Kidney capillary endothelial cell (primary cell): ENCODE results near the gene ERO1B.

Experiments
- DNase-seq: peaks from one replicate; pipeline ENCODE4 v3.0.0-alpha.2; 2018; ENCODE audit warnings: low spot score

The ERO1B gene

GRCh38 chr1:236253918-236254637 is 27.7 kb downstream of the ERO1B start:
- no peak for DNase-seq

- DNase-seq = no peak
Observed at GRCh38 chr1:236253119-236253518, 28.6 kb downstream of the ERO1B start.

GRCh38 chr1:236251587-236251986 is 30.2 kb downstream of the ERO1B start:
- no peak for DNase-seq

- no peak for DNase-seq
Observed at GRCh38 chr1:236247286-236247685, 34.5 kb downstream of the ERO1B start.

- DNase-seq = no peak
Observed at GRCh38 chr1:236242568-236242967, 39.2 kb downstream of the ERO1B start.

DNA sequence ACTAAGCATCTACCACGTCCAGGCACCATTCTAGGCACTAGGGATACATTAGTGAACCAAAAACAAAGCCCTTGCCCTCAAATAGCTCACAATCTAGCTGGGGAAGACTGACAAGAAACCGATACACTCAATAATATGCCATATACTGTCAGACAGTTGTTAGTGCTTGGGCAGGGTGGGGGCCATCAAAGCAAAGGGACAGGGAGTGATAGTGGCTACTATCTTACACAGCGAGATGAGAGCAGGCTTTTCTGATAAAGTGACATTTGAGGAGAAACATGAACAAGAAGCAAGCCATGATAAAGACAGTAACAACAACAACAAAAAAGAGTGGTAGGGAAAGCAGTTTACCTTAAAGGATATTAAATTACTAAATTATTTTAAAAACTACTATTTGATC is 41.1 kb downstream of the ERO1B start:
- no peak for DNase-seq

GRCh38 chr1:236239092-236239585 is 42.6 kb downstream of the ERO1B start:
- DNase-seq = no peak

DNA sequence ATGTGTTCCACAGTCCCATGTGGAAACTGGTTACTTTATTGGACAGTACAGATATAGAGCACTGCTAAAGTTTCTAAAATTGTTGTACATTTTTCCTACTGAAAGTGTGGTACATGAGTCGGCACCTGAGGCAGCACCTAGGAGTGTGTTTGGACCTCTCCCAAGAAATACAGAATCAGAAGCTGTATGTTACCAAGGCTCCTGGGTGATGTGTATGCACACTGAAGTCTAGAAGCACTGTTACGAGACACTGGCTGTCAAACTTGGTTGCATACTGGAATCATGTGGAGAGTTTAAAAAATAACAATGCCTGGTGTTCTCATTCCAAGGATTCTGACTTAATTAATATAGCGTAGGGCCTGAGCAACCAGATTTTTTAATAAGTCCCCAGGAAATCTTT is 46.6 kb downstream of the ERO1B start:
- DNase-seq = no peak

GRCh38 chr1:236228411-236228810 is 53.3 kb downstream of the ERO1B start:
- DNase-seq = no peak

DNA sequence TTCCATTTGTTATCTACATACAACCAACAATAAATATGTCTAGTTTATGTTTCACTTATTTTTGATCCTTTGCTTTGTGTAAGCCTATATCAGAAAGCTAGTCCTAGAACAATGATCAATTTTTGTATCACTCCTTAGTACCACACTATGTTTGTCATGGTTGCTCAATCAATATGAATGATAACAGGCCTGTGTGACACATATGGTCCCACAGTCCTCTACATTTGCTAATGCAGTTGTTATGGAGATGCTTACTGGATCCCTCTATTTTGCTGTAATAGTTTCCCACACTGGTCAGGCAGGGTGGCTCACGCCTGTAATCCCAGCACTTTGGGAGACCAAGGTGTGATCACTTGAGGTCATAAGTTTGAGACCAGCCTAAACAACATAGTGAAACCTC is 59.1 kb downstream of the ERO1B start:
- DNase-seq = no peak

DNA sequence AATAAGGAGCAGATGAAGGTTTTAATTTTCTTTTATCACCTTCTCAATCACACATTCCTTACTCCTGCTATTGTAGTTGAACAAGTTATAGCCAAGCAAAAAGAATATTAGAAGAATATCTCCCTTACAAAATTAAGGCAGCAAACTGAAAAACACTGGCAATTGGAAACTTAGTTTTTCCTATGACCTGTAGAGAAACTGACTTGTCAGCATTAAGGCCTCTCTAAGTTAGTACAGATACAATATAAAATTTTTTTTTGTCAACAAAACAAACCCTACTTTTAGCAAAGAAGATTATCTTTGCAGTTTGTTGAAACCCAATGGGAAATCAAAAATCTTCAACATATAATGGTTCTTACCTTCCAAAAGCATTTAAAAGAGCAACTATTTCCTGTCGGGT is 61.3 kb downstream of the ERO1B start:
- DNase-seq = no peak

DNA sequence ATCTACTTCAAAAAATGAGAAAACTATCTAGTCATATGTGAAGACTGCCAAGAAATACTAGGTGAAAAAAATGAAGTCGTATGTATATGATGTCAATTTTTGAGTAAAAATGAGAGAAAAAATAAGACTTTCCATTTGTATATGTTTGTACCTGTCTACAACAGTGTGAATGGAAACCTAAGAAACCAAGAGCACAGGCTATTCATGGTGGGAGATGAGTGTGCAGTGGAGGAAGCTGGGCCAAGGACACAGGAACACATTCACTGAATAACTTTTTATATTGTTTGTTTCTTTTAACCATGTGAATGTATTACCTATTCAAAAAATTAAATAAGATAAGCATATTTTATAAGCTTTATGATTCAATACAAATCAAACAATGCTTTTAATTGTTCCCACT is 67.0 kb downstream of the ERO1B start:
- DNase-seq = no peak

GRCh38 chr1:236213534-236213933 is 68.2 kb downstream of the ERO1B start:
- DNase-seq = no peak

GRCh38 chr1:236211815-236212214 is 69.9 kb downstream of the ERO1B start:
- DNase-seq = no peak

- no peak for DNase-seq
Observed at GRCh38 chr1:236209713-236210112, 72.0 kb downstream of the ERO1B start.

GRCh38 chr1:236209185-236209584 is 72.6 kb downstream of the ERO1B start:
- no peak for DNase-seq

DNA sequence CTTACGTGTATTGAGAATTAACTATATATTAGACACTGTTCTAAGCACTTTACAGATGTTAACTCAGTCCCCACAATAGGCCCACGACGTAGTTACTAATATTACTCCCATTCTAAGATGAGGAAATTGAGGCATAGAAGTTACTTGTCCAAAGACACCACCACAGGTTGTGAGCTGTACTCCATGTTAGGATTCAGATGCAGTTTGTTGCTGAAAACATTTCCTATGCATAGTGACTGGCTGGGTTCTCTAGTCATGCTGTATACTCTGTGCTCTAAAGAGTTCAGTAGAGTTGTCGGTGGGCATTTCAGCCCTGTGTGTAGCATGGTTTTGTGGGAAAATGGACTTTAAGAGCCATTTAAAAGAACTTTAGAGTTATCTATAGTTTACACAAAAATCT is 74.2 kb downstream of the ERO1B start:
- DNase-seq = no peak

DNA sequence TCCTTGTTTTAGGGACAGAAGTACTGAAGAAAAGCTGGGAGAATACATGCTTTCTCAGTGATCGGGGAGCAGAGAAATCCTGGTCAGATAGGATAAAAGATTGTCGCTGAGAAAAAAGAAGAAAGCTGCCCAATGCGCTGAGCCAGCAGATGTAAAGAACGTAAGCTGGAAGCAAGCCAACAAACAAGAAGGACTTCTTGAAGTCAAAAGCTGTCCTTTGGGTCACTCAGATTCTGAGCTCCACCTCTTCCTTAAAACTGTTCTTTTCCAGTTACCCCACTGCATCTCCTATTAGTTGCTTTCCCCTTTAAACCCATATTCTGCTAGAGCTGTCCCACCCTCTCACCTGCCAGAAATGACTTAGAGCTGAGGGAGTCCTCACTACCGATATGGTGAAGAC is 74.6 kb downstream of the ERO1B start:
- DNase-seq = no peak

GRCh38 chr1:236206548-236206947 is 75.2 kb downstream of the ERO1B start:
- DNase-seq = no peak

DNA sequence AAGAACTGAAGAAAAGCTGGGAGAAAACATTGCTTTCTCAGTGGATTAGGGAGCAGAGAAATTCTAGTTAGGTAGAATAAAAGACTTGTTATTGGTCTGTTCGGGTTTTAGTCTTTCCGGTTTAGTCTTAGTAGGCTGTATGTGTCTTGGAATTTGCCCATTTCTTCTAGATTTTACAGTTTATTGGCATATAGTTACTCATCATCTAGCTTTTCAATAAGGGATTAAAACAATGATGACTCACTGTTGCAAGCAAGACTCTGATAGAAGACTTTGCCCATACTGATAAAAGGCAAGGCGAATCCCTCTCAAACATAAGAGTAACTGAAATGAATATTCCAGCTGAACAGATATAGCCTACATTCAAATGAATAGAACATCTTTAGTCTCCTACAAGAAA is 77.1 kb downstream of the ERO1B start:
- DNase-seq = no peak

GRCh38 chr1:236204039-236204438 is 77.7 kb downstream of the ERO1B start:
- no peak for DNase-seq

DNA sequence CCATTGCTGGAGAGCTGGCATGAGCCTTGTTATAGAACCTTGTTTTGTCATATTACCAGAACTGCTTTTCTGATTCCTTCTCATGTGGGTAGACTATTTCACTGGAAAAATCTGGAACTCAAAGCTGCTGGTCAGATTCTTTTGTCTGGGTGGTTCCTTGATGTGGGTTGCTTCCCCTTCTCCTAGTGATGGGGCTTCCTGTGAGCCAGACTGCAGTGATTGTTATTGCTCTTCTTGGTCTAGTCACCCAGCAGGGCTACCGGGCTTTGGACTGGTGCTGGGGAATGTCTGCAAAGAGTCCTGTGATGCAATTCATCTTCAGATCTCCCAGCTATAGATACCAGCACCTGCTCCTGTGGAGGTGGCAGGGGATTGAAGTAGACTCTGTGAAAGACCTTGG is 80.0 kb downstream of the ERO1B start:
- no peak for DNase-seq

- DNase-seq = no peak
Observed at GRCh38 chr1:236200925-236201324, 80.8 kb downstream of the ERO1B start.

DNA sequence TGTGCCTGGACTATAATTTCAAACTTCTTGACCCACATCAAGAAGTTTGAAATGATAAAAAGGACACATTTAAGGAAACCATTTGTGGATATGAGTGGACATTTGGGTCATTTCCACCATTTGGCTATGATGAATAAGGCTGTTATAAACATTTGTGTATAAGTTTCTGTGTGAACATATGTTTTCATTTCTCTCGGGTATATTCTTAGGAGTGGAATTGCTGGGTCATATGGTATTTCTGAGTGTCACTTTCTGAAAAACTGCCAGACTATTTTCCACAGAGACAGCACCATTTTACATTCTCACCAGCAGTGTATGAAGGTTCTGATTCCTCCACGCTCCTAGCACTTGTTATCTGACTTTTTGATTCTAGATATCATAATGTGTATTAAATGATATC is 88.6 kb downstream of the ERO1B start:
- DNase-seq = no peak
